Breast epithelium (tissue), 4 donors: ENCODE results near the gene CFAP70. TPM values are rescaled to one million over a fixed set of nuclear protein-coding genes. Genes with fewer than 3 reads are reported as not detected.

Experiments used
- DNase-seq, 2 donors: peaks; one replicate each; pipeline ENCODE4 v3.0.0-alpha.2; 2019; ENCODE audit warnings: low spot score in 2 of 2
- H3K27ac ChIP-seq, 2 donors: fragments of 200-600 bp; sonication (generic) in 1 of 2; one replicate each; pipeline ENCODE4 v1.5.1; 2016 to 2019; ENCODE audit warnings: mild to moderate bottlenecking in 1 of 2
- H3K27me3 ChIP-seq, 2 donors: fragments of 200-600 bp; sonication (generic) in 1 of 2; one replicate each; pipeline versions ENCODE4 v1.5.1 to v1.6.0; 2017 to 2019; ENCODE audit warnings: control low read depth in 1 of 2, mild to moderate bottlenecking in 1 of 2
- H3K36me3 ChIP-seq: fragments of 200-600 bp; one replicate; pipeline ENCODE4 v1.5.1; 2019
- H3K4me1 ChIP-seq, 2 donors: fragments of 200-600 bp; sonication (generic); one replicate each; pipeline ENCODE4 v1.5.1; 2016 to 2019; ENCODE audit warnings: control low read depth in 1 of 2
- H3K4me3 ChIP-seq, 3 donors: fragments of 200-600 bp; sonication (generic); 1 replicate in 2 of 3; 2 replicates in 1 of 3; pipeline ENCODE4 v1.5.1; 2016 to 2019; ENCODE audit warnings: mild to moderate bottlenecking in 3 of 3, moderate library complexity in 2 of 3
- H3K9me3 ChIP-seq, 2 donors: fragments of 200-600 bp; sonication (generic) in 1 of 2; one replicate each; pipeline ENCODE4 v1.5.1; 2016 to 2019; ENCODE audit warnings: control low read depth in 1 of 2
- CTCF ChIP-seq, 3 donors: fragments of 450-650 bp; IDR thresholded peaks; one replicate each; pipeline ENCODE4 v1.5.1; 2016 to 2017; ENCODE audit warnings: antibody characterized with exemption in 3 of 3, mild to moderate bottlenecking in 3 of 3, moderate library complexity in 3 of 3
- POLR2A ChIP-seq: fragments of 450-650 bp; IDR thresholded peaks from one replicate; pipeline ENCODE4 v1.6.1; 2016; ENCODE audit warnings: antibody characterized with exemption, mild to moderate bottlenecking, moderate library complexity
- POLR2AphosphoS5 ChIP-seq, 3 donors: sonication (generic); formaldehyde crosslinking; IDR thresholded peaks; one replicate each; pipeline ENCODE4 v1.6.1; 2017; ENCODE audit warnings: antibody characterized with exemption in 3 of 3
- intact Hi-C: fragments of 100-400 bp; cut with DNase I; formaldehyde crosslinking; loops from one replicate; pipeline ENCODE4 v1.15.1; 2023; ENCODE audit warnings: low total_unique reads
- total RNA-seq, 3 donors: library from RNA; depleted of rRNA; stranded (reverse); fragments of >200 nt; gene quantifications; one replicate each; pipeline ENCODE4 v1.1.0, GENCODE V29; 2016

CFAP70 gene
- total RNA-seq, 3 donors from 2014 or later, result 7.8 to 10.4 (median 9.2) TPM

GRCh38 chr10:73386583-73386982, 27.9 kb upstream of the CFAP70 start:
- Histone ChIP-seq H3K36me3 (peaks cover 17% of the 10 kb centered on the region), H3K27ac (no peak overlapping the region), H3K9me3 (no peaks in the 10 kb centered on the region), H3K27me3 (no peaks in the 10 kb centered on the region), H3K4me1 (no peaks in the 10 kb centered on the region), H3K4me3 (no peak overlapping the region)
- DNase-seq, result no peak
- intact Hi-C loops, result no loop called here
- TF ChIP-seq POLR2A (no peak), POLR2AphosphoS5 (IDR thresholded peaks at IDR 0.05) (no peak)

GRCh38 chr10:73379064-73379748, 20.5 kb upstream of the CFAP70 start:
- H3K4me1 ChIP-seq, result no peaks in the 10 kb centered on the region
- intact Hi-C loops, result no loop called here
- no peak overlapping the region for H3K4me3 ChIP-seq
- H3K36me3 ChIP-seq, result peaks cover 7% of the 10 kb centered on the region
- H3K9me3 ChIP-seq, result no peaks in the 10 kb centered on the region
- H3K27ac ChIP-seq, result no peak overlapping the region
- DNase-seq, result no peak
- TF ChIP-seq POLR2A, result no peak
- TF ChIP-seq CTCF (IDR thresholded peaks at IDR 0.05), result no peak
- TF ChIP-seq POLR2AphosphoS5 (IDR thresholded peaks at IDR 0.05), result no peak
- no peaks in the 10 kb centered on the region for H3K27me3 ChIP-seq

- no peak overlapping the region for H3K27ac ChIP-seq
- H3K36me3 ChIP-seq, result no peaks in the 10 kb centered on the region
- no peaks in the 10 kb centered on the region for H3K27me3 ChIP-seq
- no peak overlapping the region for H3K4me3 ChIP-seq
- intact Hi-C loops, result no loop called here
- TF ChIP-seq POLR2A (no peak), CTCF (IDR thresholded peaks at IDR 0.05) (no peak), POLR2AphosphoS5 (IDR thresholded peaks at IDR 0.05) (no peak)
- no peaks in the 10 kb centered on the region for H3K9me3 ChIP-seq
- no peak for DNase-seq
- H3K4me1 ChIP-seq, result no peaks in the 10 kb centered on the region
Observed at GRCh38 chr10:73376679-73377078, 18.0 kb upstream of the CFAP70 start.

- intact Hi-C loops, result no loop called here
- Histone ChIP-seq H3K27ac (no peak overlapping the region), H3K4me1 (no peaks in the 10 kb centered on the region), H3K4me3 (no peak overlapping the region), H3K27me3 (no peaks in the 10 kb centered on the region), H3K9me3 (no peaks in the 10 kb centered on the region), H3K36me3 (no peaks in the 10 kb centered on the region)
- DNase-seq, result no peak
- TF ChIP-seq CTCF (IDR thresholded peaks at IDR 0.05), result no peak
- TF ChIP-seq POLR2A, result no peak
- no peak for TF ChIP-seq POLR2AphosphoS5 (IDR thresholded peaks at IDR 0.05)
Observed at GRCh38 chr10:73368238-73368637, 9.6 kb upstream of the CFAP70 start.

GRCh38 chr10:73366381-73367298, 8.0 kb upstream of the CFAP70 start:
- TF ChIP-seq CTCF (IDR thresholded peaks at IDR 0.05) (no peak), POLR2A (no peak), POLR2AphosphoS5 (IDR thresholded peaks at IDR 0.05) (no peak)
- Histone ChIP-seq H3K9me3 (no peaks in the 10 kb centered on the region), H3K27ac (no peak overlapping the region), H3K4me1 (no peaks in the 10 kb centered on the region), H3K4me3 (no peak overlapping the region), H3K27me3 (no peaks in the 10 kb centered on the region), H3K36me3 (no peaks in the 10 kb centered on the region)
- DNase-seq, result no peak
- intact Hi-C loops, result no loop called here
